ENCODE results near the gene CBY2. TPM values are rescaled to one million over a fixed set of nuclear protein-coding genes. Genes with fewer than 3 reads are reported as not detected.
"Not testable (repeated sequence)": the region's sequence is repeated elsewhere in the genome, so short reads cannot be mapped to it uniquely, and the experiment has no call there.

Gene CBY2, protein sequence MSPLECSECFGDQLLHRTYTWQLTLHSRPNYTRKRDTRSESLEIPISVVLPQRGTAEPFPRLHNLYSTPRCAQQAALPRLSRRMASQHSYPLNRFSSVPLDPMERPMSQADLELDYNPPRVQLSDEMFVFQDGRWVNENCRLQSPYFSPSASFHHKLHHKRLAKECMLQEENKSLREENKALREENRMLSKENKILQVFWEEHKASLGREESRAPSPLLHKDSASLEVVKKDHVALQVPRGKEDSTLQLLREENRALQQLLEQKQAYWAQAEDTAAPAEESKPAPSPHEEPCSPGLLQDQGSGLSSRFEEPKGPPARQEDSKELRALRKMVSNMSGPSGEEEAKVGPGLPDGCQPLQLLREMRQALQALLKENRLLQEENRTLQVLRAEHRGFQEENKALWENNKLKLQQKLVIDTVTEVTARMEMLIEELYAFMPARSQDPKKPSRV
- total RNA-seq = not detected in 2 replicates

DNA sequence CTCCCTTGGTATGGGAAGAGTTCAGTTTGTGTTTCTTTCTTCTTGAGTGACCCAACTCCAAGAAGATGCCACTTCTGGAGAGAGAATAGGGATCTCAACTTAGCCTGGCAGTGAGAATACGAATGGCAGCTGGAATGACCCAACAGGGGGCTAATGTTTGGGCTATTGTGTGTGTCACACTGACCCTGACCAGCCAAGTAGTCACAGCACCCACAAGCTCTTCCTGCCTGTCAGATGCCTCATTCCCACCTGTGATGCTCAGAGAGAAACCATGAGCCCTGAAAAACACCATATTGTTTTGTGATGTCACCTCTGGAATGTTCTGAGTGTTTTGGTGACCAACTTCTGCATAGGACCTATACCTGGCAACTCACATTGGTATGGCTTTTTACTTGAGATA lies at the start of gene CBY2:
Gene CBY2, plus strand, starts transcription at position 233 of the 400 bp plus-strand sequence. Its CDS starts 71 bp downstream, at position 304.
- peaks cover 2% of the 10 kb centered on the region for H3K27me3 ChIP-seq (ENCODE audit: control insufficient read depth, insufficient read depth, low read length)
- DNase-seq (ENCODE audit: low read depth) = no peak
- H3K4me3 ChIP-seq (ENCODE audit: low read depth, low read length) = no peak within 1 kb of the TSS
- H3K36me3 ChIP-seq (ENCODE audit: control insufficient read depth, insufficient read depth, low read length) = no peaks in the 10 kb centered on the region
- TF ChIP-seq CTCF (IDR thresholded peaks at IDR 0.05; ENCODE audit: insufficient read depth, low read length, poor library complexity, severe bottlenecking) = no peak

DNA sequence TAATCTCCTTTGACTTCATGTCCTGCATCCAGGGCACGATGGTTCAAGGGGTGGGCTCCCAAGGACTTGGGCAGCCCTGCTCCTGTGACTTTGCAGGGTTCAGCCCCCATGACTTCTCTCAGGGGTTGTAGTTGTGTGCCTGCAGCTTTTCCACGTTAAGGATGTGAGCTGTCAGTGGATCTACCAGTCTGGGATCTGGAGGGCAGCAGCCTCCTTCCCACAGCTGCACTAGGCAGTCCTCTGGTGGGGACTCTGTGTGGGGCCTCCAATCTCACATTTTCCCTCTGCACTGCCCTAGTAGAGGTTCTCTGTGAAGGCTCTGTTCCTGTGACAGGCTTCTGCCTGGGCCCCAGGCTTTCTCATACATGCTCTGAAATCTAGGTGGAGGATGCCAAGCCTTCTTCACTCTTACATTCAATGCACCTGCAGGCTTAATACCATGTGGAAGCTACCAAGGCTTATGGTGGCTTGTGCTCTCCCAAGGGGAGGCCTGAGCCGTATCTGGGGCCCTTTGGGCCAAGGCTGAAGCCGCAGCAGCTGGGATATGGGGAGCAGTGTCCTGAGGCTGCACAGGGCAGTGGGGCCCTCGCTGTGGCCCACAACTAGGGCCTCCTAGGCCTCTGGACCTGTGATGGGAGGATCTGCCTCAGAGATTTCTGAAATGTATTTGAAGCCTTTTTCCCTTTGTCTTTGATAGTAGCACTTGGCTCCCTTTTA lies 47.3 kb upstream of the CBY2 start:
- no peak for DNase-seq (ENCODE audit: low read depth)
- peaks cover 3% of the 10 kb centered on the region for H3K27me3 ChIP-seq (ENCODE audit: control insufficient read depth, insufficient read depth, low read length)
- no peaks in the 10 kb centered on the region for H3K36me3 ChIP-seq (ENCODE audit: control insufficient read depth, insufficient read depth, low read length)
- no peak overlapping the region for H3K4me3 ChIP-seq (ENCODE audit: low read depth, low read length)
- no peak for TF ChIP-seq CTCF (IDR thresholded peaks at IDR 0.05; ENCODE audit: insufficient read depth, low read length, poor library complexity, severe bottlenecking)

- Histone ChIP-seq H3K4me3 (ENCODE audit: low read depth, low read length) (no peak overlapping the region), H3K36me3 (ENCODE audit: control insufficient read depth, insufficient read depth, low read length) (no peaks in the 10 kb centered on the region), H3K27me3 (ENCODE audit: control insufficient read depth, insufficient read depth, low read length) (peaks cover 3% of the 10 kb centered on the region)
- no peak for DNase-seq (ENCODE audit: low read depth)
- no peak for TF ChIP-seq CTCF (IDR thresholded peaks at IDR 0.05; ENCODE audit: insufficient read depth, low read length, poor library complexity, severe bottlenecking)
Observed at GRCh38 chr13:45658586-45659235, 43.4 kb upstream of the CBY2 start.

- no peaks in the 10 kb centered on the region for H3K27me3 ChIP-seq (ENCODE audit: control insufficient read depth, insufficient read depth, low read length)
- no peaks in the 10 kb centered on the region for H3K36me3 ChIP-seq (ENCODE audit: control insufficient read depth, insufficient read depth, low read length)
- H3K4me3 ChIP-seq (ENCODE audit: low read depth, low read length) = no peak overlapping the region
- DNase-seq (ENCODE audit: low read depth) = no peak
- TF ChIP-seq CTCF (IDR thresholded peaks at IDR 0.05; ENCODE audit: insufficient read depth, low read length, poor library complexity, severe bottlenecking) = no peak
Observed at GRCh38 chr13:45659536-45659935, 42.6 kb upstream of the CBY2 start.

GRCh38 chr13:45660458-45660857 lies 41.7 kb upstream of the CBY2 start:
- not testable (repeated sequence) for DNase-seq (ENCODE audit: low read depth); H3K27me3 ChIP-seq (ENCODE audit: control insufficient read depth, insufficient read depth, low read length); H3K36me3 ChIP-seq (ENCODE audit: control insufficient read depth, insufficient read depth, low read length); H3K4me3 ChIP-seq (ENCODE audit: low read depth, low read length)

DNA sequence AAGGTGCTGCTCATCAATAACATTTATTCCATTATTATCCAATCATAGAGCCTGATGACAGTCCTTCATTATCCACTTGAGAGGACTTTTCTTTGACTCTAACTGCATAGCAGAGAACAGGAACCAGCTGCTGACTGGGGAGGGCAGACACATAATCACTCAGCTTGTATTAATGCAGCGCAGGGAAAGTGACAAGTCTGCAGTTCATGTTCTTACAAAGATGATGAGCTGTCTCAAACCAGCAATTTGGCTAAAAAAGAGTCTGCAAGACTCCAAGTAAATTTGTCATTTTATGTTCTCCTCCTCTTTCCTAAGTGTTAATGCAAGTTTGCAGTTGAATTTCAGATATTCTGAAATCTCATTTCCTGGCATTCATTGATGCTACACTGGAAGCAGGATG lies 40.0 kb upstream of the CBY2 start:
- Histone ChIP-seq H3K4me3 (ENCODE audit: low read depth, low read length) (no peak overlapping the region), H3K36me3 (ENCODE audit: control insufficient read depth, insufficient read depth, low read length) (no peaks in the 10 kb centered on the region), H3K27me3 (ENCODE audit: control insufficient read depth, insufficient read depth, low read length) (no peaks in the 10 kb centered on the region)
- TF ChIP-seq CTCF (IDR thresholded peaks at IDR 0.05; ENCODE audit: insufficient read depth, low read length, poor library complexity, severe bottlenecking) = no peak
- DNase-seq (ENCODE audit: low read depth) = no peak

DNA sequence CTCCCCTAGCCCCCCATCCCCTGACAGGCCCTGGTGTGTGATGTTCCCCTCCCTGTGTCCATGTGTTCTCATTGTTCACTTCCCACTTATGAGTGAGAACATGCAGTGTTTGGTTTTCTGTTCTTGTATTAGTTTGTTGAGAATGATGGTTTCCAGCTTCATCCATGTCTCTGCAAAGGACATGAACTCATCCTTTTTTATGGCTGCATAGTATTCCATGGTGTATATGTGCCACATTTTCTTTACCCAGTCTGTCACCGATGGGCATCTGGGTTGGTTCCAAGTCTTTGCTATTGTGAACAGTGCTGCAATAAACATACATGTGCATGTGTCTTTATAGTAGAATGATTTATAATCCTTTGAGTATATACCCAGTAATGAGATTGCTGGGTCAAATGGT lies 39.2 kb upstream of the CBY2 start:
- DNase-seq (ENCODE audit: low read depth); H3K4me3 ChIP-seq (ENCODE audit: low read depth, low read length); H3K36me3 ChIP-seq (ENCODE audit: control insufficient read depth, insufficient read depth, low read length); H3K27me3 ChIP-seq (ENCODE audit: control insufficient read depth, insufficient read depth, low read length): not testable (repeated sequence)

DNA sequence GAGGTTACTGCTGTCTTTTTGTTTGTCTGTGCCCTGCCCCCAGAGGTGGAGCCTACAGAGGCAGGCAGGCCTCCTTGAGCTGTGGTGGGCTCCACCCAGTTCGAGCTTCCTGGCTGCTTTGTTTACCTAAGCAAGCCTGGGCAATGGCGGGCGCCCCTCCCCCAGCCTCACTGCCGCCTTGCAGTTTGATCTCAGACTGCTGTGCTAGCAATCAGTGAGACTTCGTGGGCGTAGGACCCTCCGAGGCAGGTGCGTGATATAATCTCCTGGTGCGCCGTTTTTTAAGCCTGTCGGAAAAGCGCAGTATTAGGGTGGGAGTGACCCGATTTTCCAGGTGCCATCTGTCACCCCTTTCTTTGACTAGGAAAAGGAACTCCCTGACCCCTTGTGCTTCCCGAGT lies 32.5 kb upstream of the CBY2 start:
- not testable (repeated sequence) for H3K4me3 ChIP-seq (ENCODE audit: low read depth, low read length); H3K27me3 ChIP-seq (ENCODE audit: control insufficient read depth, insufficient read depth, low read length); H3K36me3 ChIP-seq (ENCODE audit: control insufficient read depth, insufficient read depth, low read length); DNase-seq (ENCODE audit: low read depth)
